HG03025 (cell line): ENCODE results near the gene CPLX3.
"Not testable (repeated sequence)": the region's sequence is repeated elsewhere in the genome, so short reads cannot be mapped to it uniquely, and the experiment has no call there.

Experiments
- ATAC-seq: cut with Tn5 transposase; IDR thresholded peaks from one replicate; pipeline ENCODE4 v1.9.1; 2021; ENCODE audit warnings: mild to moderate bottlenecking, moderate library complexity; ENCODE audit not compliant: unreplicated experiment, low FRiP score

The CPLX3 gene

DNA sequence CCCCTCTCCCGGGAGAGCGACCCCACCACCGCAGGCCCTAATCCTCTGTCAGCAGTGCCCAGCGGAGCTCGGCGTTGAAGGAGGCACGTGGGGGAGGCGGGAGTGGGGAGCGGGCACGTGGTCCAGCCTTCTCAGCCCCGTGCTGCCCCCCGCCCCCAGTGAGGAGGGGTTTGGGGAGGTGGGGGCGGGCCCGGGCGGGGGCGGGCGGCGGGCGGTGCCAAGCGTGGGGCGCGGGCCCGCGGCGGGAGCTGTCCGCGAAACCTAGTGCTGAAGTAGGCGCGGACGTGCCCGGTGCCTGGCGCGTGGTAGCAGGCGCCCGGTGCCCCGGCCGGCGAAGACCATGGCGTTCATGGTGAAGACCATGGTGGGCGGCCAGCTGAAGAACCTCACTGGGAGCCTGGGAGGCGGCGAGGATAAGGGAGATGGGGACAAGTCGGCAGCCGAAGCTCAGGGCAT is at the start of gene CPLX3:
Gene CPLX3 (plus strand): TSS at position 264 of the 456 bp plus-strand sequence. CDS start 77 bp downstream, at position 341.
- ATAC-seq = no peak

DNA sequence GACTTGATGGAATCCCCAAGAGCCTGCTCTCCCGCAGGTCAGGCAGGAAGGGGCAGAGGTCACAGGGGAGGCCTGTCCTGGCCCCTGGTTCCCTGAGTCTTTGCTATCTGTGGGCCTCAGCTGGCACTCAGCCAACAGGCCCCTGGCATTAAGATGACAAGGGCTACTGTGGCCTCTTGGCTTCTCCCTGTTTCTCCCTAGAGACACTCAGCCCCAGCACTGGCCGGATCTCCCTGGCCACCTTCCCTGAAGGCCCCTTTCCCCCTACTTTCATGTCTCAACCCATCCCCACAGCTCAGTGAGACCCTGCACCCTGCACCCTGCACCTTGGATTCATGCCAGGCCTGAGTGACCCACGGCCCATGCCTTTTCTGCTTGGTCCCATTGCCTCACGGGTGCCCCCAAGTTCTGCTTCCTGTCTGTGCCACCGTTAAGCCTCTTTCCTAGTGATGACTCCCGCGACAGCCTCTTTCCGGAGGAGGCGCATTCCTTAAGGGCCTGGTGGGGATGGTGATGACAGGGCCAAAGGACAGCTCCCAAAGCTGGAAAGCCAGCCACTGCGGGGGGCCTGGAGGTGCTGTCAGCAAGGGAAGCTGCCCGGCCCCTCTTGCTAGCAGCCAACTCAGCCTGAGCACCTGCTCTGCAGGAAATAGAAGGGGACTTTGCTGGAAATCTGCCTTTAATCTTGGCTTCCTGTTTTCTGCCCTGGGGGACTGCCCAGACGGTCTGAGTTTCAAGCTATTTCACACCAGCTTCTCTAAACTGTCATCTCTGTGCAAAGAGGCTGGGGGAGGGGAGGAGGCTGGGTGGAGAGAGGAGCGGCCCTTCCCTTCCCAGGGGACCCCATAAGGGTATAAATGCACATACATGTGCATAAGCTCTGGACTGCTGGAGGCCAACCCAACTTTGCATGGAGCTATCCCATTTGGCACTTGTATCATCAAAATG is 49.3 kb upstream of the CPLX3 start:
- ATAC-seq = no peak

GRCh38 chr15:74777769-74778598 is 48.4 kb upstream of the CPLX3 start:
- no peak for ATAC-seq

GRCh38 chr15:74778599-74778970 is 47.8 kb upstream of the CPLX3 start:
- no peak for ATAC-seq

GRCh38 chr15:74779162-74779648 is 47.2 kb upstream of the CPLX3 start:
- no peak for ATAC-seq

DNA sequence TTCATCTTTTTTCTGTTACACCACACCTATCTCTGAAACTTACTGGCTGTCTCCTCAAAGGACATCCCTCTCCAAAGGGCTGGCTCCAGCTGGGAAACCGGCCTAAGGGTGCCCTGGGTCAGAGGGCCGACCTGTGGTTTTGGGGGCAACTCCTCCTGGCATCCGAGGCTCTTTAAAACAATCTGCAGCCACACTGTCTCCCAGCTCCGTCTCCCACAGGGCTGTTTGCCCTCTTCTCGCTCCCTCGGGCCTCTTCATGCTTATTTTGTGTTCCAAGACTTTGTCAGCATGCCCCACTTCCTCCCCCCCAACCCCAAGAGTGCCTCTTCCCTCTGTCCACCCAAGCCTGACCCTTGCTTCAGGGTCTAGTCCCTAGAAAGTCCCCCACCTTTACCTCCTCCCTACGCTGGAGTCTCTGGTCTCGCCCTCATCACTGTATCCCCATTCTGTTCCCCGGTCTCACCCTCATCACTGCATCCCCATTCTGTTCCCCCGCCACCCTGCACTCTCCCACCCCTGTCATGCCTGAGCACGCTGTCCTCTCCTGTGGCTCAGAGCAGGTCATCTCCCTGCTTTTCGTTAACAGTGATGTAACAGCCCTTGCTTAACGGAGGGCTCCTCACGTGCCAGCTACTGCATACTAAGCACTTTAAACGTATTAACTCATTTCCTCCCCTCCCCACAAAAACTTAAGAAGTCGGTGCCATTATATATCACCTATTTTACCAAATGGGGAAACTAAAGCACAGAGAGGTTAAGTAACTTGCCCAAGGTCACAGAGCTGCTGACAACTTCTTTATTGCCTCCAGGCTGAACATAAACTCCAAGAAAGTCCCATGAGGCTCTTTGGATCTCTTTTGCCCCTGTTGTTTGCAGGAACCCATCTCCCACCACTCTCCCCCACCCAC is 45.6 kb upstream of the CPLX3 start:
- ATAC-seq = no peak

DNA sequence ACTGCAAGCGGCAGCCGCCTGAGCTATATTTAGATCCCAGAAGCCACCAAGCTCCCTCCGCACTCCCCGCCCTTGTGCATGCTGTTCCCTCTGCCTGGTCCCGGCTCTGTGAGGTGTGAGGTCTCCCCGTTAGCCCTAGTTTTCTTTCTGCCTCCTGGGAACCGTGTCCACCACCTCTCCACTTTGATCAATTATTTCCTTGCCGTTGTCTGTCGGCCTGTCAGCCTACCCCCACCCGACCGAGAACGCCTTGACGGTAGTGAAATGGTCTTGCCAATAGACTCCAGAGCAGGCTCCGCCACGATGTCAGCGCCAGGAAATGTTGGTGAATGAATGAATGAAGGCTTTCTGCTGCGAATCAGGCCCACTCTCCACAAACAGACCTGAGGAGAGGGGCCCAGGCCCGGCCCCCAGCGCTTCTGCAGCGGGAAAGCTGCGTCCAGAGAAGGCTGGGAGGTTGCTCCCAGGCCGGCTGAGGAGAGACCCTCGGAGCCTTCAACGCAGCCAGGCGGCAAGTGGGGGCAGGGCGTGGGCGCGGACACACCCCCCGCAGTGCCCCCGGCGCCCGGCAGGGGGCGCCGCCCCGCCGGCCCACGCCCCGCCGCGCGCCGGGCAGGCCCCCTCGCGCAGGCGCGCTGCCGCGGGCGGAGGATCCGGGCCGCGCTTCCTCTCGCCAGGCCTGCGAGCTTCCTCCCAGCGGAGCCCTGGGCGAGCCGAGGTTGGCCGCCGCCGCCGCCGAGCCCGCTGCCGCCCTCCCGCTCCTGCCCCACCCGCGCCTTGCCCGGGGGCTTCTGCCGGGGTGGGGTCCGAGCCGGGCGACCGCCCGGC is 44.8 kb upstream of the CPLX3 start, which contains the start of gene CSK:
Gene CSK (plus strand): TSS at position 650 of the 828 bp plus-strand sequence. CDS start 16,218 bp downstream, outside the sequence.
- peak; percentile 45 for ATAC-seq

DNA sequence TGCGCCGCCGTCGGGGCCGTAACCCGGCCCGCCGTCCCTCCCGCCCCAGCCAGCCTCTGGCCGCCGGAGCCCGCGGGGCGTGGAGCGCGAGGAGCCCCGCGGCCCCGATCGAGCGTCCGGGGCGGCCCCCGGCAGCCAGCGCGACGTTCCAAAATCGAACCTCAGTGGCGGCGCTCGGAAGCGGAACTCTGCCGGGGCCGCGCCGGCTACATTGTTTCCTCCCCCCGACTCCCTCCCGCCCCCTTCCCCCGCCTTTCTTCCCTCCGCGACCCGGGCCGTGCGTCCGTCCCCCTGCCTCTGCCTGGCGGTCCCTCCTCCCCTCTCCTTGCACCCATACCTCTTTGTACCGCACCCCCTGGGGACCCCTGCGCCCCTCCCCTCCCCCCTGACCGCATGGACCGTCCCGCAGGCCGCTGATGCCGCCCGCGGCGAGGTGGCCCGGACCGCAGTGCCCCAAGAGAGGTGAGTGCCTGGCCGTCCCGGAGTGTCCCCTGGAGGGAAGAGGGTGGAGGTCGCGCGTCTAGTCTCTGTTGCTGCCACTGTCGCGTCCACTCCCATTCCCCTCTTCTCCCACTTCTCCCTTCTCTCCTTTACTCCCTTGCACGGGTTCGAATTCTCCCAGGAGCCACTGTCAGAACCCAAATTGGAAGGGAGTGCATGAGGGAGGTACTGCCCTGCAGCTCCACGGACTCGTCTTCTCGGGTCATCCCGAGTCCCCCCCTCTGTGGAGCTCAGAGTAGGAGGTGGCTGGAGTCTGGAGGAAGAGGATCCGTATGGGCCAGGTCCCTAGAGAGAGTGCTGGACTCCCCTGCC is 44.0 kb upstream of the CPLX3 start:
- peak; percentile 14 for ATAC-seq

- no peak for ATAC-seq
These were observed 43.2 kb upstream of the CPLX3 start for GRCh38 chr15:74783072-74783807.

DNA sequence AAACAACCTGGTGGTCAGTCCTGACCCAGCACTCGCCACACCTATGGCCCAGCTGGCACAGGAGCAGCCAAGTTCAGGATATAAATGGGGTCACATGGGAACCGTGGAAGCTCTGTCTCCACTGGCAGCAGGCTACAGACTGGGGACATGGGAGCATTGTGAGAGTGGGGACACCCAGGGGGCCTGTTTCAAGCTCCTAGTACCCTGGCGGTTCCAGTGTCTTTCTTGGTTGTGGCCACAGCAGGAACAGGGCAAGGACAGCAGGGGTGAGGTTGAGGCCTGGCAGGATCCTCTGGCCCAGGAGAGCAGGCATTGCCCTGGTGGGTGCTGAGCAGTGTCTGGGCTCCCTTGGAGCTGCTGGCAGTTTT is 42.6 kb upstream of the CPLX3 start:
- no peak for ATAC-seq

- ATAC-seq = no peak
These were observed 41.8 kb upstream of the CPLX3 start for GRCh38 chr15:74784426-74785193.

DNA sequence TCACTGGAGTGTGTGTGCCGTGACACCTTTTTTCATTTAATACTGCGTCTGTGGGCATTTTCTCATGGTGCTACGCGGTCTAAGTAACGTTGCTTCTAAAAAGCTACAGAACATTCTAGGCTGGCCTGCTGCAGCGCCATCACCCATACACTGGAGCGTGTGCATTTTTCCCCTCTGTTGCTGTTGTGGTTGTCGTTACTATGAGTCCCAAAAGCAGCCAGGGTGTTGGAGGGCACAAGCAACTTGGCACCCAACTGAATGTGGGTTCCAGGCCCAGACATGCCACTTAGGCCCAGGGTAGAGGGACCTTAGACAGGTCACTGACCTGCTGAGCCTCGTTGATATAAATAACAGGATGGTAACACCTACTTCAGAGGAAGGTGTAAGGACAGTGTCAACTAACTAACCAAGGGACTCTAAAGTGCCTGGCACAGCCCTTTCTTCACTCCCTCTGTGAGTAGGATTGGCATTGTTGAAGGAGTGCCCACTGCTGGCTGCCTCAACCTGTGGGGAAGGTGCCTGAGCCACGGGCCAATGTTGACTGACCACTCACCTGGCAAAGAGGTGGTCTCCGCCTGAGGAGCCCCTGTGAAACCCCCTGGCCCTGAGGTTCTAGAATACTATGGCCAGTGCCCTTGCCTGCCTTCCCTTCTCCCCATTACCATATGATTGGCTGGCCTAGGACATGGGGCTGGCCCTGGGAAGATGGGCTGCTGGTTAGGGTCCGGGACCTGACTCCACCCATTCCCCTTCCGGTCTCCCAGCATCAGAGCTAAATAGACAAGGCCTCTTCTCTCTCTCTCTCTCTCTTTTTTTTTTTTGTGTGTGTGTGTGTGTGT is 41.0 kb upstream of the CPLX3 start:
- ATAC-seq = no peak

- not testable (repeated sequence) for ATAC-seq
These were observed 40.3 kb upstream of the CPLX3 start for GRCh38 chr15:74786081-74786480.

GRCh38 chr15:74786551-74787165 is 39.8 kb upstream of the CPLX3 start:
- ATAC-seq = no peak

DNA sequence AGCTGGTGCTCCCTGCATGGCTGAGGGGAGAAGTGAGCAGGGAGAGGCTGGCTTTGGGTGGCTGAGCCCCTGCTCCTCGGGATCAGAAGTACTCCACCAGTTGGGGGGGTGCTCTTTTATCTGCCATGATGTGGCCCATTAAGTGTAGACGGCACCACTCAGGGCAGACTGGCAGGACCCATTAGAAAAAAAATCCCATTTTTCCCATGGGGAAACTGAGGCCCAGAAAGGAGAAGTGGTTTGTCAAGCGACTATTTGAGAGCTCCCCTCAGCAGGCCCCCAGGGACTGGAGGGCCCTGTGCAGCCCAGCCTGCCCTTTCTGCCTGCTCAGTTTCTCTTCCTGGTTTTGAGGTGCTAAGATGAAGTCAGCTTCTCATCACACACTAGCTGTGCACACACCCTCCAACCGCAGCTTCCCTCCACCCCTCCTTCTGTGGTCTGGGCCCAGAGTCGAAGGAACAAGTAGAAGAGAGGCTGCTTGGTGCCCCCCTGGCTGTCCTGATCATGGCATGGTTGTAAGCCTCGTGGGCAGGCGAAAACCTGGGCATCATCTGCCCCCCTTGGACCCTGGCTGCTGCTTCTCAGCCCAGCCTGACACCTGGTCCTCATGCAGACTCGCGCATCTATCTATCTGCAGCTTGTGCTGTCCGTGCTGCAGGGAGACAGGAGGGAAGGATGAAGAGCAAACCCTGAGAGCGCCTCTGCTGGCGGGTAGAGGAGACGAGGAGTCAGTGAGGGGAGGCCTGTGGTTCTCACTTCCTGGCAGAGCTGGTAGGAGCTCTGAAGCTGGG is 39.0 kb upstream of the CPLX3 start:
- ATAC-seq = peak; percentile 32
